Esophagus muscularis mucosa (tissue), 4 donors: ENCODE measurements around the gene TIGD3. TPM values are rescaled to one million over a fixed set of nuclear protein-coding genes. Genes with fewer than 3 reads are reported as not detected.

Experiments used
- DNase-seq: peaks from one replicate; pipeline ENCODE4 v3.0.0-alpha.2; 2017; ENCODE audit errors: extremely low spot score
- H3K27ac ChIP-seq, 4 donors: fragments of 200-600 bp; sonication (generic); replicated peaks in 1 of 4; 1 replicate in 3 of 4; 2 replicates in 1 of 4; pipeline ENCODE4 v1.5.1; 2016 to 2019; ENCODE audit warnings: mild to moderate bottlenecking in 1 of 4
- H3K27me3 ChIP-seq, 4 donors: fragments of 200-600 bp; sonication (generic); one replicate each; pipeline versions ENCODE4 v1.5.1 to v1.6.0; 2016 to 2019
- H3K36me3 ChIP-seq, 4 donors: fragments of 200-600 bp; sonication (generic); one replicate each; pipeline ENCODE4 v1.5.1; 2016 to 2019
- H3K4me1 ChIP-seq, 4 donors: fragments of 200-600 bp; sonication (generic); one replicate each; pipeline ENCODE4 v1.5.1; 2016 to 2019
- H3K4me3 ChIP-seq, 4 donors: fragments of 200-600 bp; sonication (generic); 1 replicate in 2 of 4; 2 replicates in 2 of 4; pipeline ENCODE4 v1.5.1; 2016 to 2019; ENCODE audit warnings: mild to moderate bottlenecking in 4 of 4, moderate library complexity in 1 of 4
- H3K9me3 ChIP-seq, 4 donors: fragments of 200-600 bp; sonication (generic); 1 replicate in 3 of 4; 2 replicates in 1 of 4; pipeline ENCODE4 v1.5.1; 2016 to 2019
- EP300 ChIP-seq: sonication (generic); formaldehyde crosslinking; IDR thresholded peaks from one replicate; pipeline ENCODE4 v1.6.1; 2017; ENCODE audit warnings: antibody characterized with exemption
- POLR2A ChIP-seq: fragments of 450-650 bp; IDR thresholded peaks from one replicate; pipeline ENCODE4 v1.6.1; 2017; ENCODE audit warnings: antibody characterized with exemption, moderate library complexity, mild to moderate bottlenecking, low read depth
- POLR2AphosphoS5 ChIP-seq, 2 donors: sonication (generic); formaldehyde crosslinking; IDR thresholded peaks; one replicate each; pipeline ENCODE4 v1.6.1; 2017; ENCODE audit warnings: antibody characterized with exemption in 2 of 2
- WGBS: methylation state at CpG from one replicate; pipeline ENCODE4 v1.1.5; 2018; 5-methylcytosine and 5-hydroxymethylcytosine counted together
- intact Hi-C: fragments of 100-400 bp; cut with DNase I; formaldehyde crosslinking; loops from one replicate; pipeline ENCODE4 v1.15.1; 2023
- total RNA-seq, 4 donors: library from RNA; depleted of rRNA; stranded (reverse); fragments of >200 nt; gene quantifications; one replicate each; pipeline versions ENCODE4 v1.1.0 to v1.2.1, GENCODE V29; 2016
- TF ChIP-seq, protein P1 (sequence below), 3 experiments: fragments of 200-600 bp in 2 of 3; fragments of 450-650 bp in 1 of 3; sonication (generic) in 2 of 3; IDR thresholded peaks; one replicate each; pipeline ENCODE4 v1.5.1; 2017 to 2019; ENCODE audit warnings: antibody characterized with exemption in 3 of 3, mild to moderate bottlenecking in 2 of 3, moderate library complexity in 1 of 3

The TIGD3 gene
- total RNA-seq, 4 donors from 2014 or later: 0.19 TPM; not detected in 3

DNA sequence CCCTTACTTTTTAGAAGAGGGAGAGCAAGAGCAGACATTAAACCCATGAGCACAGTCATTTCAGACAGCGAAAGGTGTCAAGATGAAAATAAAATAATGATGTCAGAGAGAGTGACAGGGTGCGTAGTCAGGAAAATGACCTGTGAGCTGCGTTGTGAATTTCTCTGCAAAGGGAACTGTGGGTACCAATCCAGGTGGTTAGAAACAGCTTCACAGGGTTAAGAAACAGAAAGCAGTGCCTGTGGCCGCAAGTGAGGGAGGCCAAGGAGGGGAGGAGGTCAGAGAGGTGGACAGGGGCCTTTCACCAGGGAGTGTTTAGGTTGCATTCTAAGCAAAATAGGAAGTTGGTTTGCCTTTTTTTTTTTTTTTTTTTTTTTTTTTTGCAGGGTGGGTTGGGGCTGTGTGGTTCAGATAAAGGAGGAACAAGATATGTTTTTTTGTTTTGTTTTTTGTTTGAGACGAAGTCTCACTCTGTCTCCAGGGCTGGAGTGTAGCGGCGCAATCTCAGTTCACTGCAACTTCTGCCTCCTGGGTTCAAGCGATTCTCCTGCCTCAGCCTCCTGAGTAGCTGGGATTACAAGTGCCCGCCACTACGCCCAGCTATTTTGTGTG lies 7.9 kb downstream of the TIGD3 start:
- Histone ChIP-seq H3K36me3 (no peaks in the 10 kb centered on the region), H3K9me3 (no peaks in the 10 kb centered on the region), H3K27me3 (no peaks in the 10 kb centered on the region), H3K4me1 (peaks cover 7 to 9% (median 8%) of the 10 kb centered on the region in 4 donors), H3K27ac (no peak overlapping the region), H3K4me3 (no peak overlapping the region)
- TF ChIP-seq POLR2A (no peak), EP300 (no peak), POLR2AphosphoS5 (IDR thresholded peaks at IDR 0.05) (no peak)
- TF ChIP-seq, protein P1, sequence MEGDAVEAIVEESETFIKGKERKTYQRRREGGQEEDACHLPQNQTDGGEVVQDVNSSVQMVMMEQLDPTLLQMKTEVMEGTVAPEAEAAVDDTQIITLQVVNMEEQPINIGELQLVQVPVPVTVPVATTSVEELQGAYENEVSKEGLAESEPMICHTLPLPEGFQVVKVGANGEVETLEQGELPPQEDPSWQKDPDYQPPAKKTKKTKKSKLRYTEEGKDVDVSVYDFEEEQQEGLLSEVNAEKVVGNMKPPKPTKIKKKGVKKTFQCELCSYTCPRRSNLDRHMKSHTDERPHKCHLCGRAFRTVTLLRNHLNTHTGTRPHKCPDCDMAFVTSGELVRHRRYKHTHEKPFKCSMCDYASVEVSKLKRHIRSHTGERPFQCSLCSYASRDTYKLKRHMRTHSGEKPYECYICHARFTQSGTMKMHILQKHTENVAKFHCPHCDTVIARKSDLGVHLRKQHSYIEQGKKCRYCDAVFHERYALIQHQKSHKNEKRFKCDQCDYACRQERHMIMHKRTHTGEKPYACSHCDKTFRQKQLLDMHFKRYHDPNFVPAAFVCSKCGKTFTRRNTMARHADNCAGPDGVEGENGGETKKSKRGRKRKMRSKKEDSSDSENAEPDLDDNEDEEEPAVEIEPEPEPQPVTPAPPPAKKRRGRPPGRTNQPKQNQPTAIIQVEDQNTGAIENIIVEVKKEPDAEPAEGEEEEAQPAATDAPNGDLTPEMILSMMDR (IDR thresholded peaks at IDR 0.05): no peak
- DNase-seq: no peak
- intact Hi-C loops: loop anchor here (5.0 to 10.0 kb wide), 2 partner anchors 52 to 150 kb away; no protein-coding TSS in a partner anchor
- 78% methylated on average over 10 of the region's 10 CpGs for WGBS

DNA sequence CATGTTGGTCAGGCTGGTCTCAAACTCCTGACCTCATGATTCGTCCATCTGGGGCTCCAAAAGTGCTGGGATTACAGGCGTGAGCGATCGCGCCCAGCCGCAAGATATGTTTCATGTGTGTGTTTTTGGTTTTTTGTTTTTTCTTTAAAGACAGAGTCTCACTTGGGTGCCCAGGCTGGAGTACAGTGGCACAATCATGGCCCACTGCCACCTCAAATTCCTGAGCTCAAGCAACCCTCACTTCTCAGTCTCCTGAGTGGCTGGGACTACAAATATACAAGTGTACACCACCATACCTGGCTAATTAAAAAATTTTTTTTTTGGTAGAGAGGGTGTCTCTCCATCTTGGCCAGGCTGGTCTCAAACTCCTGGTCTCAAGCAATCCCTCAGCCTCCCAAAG lies 8.4 kb downstream of the TIGD3 start:
- no peaks in the 10 kb centered on the region for H3K9me3 ChIP-seq
- intact Hi-C loops: loop anchor here (5.0 to 10.0 kb wide), 2 partner anchors 52 to 149 kb away; no protein-coding TSS in a partner anchor
- TF ChIP-seq EP300 (no peak), POLR2A (no peak), POLR2AphosphoS5 (IDR thresholded peaks at IDR 0.05) (no peak)
- TF ChIP-seq, protein P1 (IDR thresholded peaks at IDR 0.05): no peak
- H3K4me3 ChIP-seq: no peak overlapping the region
- H3K27ac ChIP-seq: no peak overlapping the region
- no peaks in the 10 kb centered on the region for H3K36me3 ChIP-seq
- WGBS: 86% methylated on average over 6 of the region's 6 CpGs
- H3K4me1 ChIP-seq: peaks cover 7 to 9% (median 8%) of the 10 kb centered on the region in 4 donors
- H3K27me3 ChIP-seq: no peaks in the 10 kb centered on the region
- no peak for DNase-seq

DNA sequence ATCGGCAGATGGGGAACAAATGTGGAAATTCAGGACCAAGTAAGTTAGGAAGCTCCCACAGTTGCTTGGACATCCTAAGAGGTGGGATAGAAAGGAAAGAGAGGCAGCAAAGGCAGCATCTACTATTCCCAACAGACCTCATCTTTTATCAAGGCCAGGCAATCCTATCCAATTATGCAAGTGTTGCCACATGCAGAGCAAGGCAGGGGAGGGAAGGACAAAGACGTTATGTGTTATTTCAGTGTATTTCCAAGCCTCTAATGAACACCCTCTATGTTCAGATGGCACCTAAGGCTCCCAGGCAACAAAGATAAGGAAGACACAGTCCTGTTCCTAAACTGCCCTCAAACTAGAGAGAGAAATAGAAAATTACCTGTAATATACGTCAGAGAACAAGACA lies 9.2 kb downstream of the TIGD3 start:
- Histone ChIP-seq H3K9me3 (no peaks in the 10 kb centered on the region), H3K27me3 (no peaks in the 10 kb centered on the region), H3K4me1 (peaks cover 7 to 9% (median 8%) of the 10 kb centered on the region in 4 donors), H3K27ac (no peak overlapping the region), H3K36me3 (no peaks in the 10 kb centered on the region), H3K4me3 (no peak overlapping the region)
- intact Hi-C loops: loop anchor here (5.0 to 10.0 kb wide), 2 partner anchors 51 to 149 kb away; no protein-coding TSS in a partner anchor
- no peak for DNase-seq
- 73% methylated on average over 3 of the region's 3 CpGs for WGBS
- no peak for TF ChIP-seq EP300
- TF ChIP-seq POLR2AphosphoS5 (IDR thresholded peaks at IDR 0.05): no peak
- TF ChIP-seq, protein P1 (IDR thresholded peaks at IDR 0.05): no peak
- TF ChIP-seq POLR2A: no peak

DNA sequence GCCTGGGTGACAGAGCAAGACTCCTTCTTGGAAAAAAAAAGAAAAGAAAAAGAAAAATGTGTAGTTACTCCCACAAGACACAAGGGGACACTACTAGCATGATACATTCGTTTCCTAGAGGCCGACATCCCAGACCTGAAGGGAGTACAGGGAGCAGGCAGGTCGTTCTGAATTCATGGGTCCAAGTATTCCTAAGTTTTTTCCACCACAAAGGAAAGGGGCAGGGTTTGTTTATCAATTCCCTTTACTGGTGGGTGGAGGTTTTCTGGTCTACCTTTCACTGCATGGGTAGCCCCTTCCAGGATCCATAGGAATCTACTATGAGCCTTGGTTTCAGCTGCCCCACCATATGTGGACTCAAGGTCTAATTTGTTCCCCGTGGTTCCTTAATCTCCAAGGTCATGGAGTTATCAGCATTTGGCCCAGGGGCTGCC lies 11.8 kb downstream of the TIGD3 start:
- intact Hi-C loops: loop anchor here (10.0 kb wide), 1 partner anchor 48 kb away; no protein-coding TSS in a partner anchor
- DNase-seq: no peak
- Histone ChIP-seq H3K4me3 (no peak overlapping the region), H3K27me3 (no peaks in the 10 kb centered on the region), H3K4me1 (peaks cover 7 to 11% (median 8%) of the 10 kb centered on the region in 4 donors), H3K27ac (no peak overlapping the region), H3K9me3 (no peaks in the 10 kb centered on the region), H3K36me3 (no peaks in the 10 kb centered on the region)
- WGBS: 2% methylated on average over 4 of the region's 4 CpGs
- TF ChIP-seq, protein P1 (IDR thresholded peaks at IDR 0.05): peak; percentile 73 to 90 (median 86)
- TF ChIP-seq POLR2A (no peak), EP300 (no peak), POLR2AphosphoS5 (IDR thresholded peaks at IDR 0.05) (peak in 1 of 2 donors; percentile 21)
